Retinal pigment epithelial cell (primary cell): ENCODE measurements around the gene FOXD4L6.
"Not testable (repeated sequence)": the region's sequence is repeated elsewhere in the genome, so short reads cannot be mapped to it uniquely, and the experiment has no call there.

Source experiments
- DNase-seq: peaks from one replicate; pipeline ENCODE4 v3.0.0-alpha.2; 2010; ENCODE audit warnings: low read depth
- H3K4me3 ChIP-seq: 2 replicates; pipeline ENCODE4 v1.5.1; 2011; ENCODE audit warnings: mild to moderate bottlenecking, low read length, control low read depth, moderate library complexity
- CTCF ChIP-seq: conservative IDR thresholded peaks from 2 replicates; pipeline ENCODE4 v1.5.1; 2011; ENCODE audit warnings: low read depth, low read length, control low read depth, inconsistent platforms

Gene FOXD4L6

GRCh38 chr9:41105557-41106253 is 22.8 kb downstream of the FOXD4L6 start:
- not testable (repeated sequence) for DNase-seq, H3K4me3 ChIP-seq

- H3K4me3 ChIP-seq, DNase-seq: not testable (repeated sequence)
Measured at GRCh38 chr9:41104542-41104941, 23.9 kb downstream of the FOXD4L6 start.

GRCh38 chr9:41100508-41100907 is 28.0 kb downstream of the FOXD4L6 start:
- DNase-seq, H3K4me3 ChIP-seq: not testable (repeated sequence)

- not testable (repeated sequence) for H3K4me3 ChIP-seq, DNase-seq
Measured at GRCh38 chr9:41098759-41099158, 29.7 kb downstream of the FOXD4L6 start.

- DNase-seq, H3K4me3 ChIP-seq: not testable (repeated sequence)
Measured at GRCh38 chr9:41095060-41095459, 33.4 kb downstream of the FOXD4L6 start.

GRCh38 chr9:41094010-41094773 is 34.3 kb downstream of the FOXD4L6 start:
- not testable (repeated sequence) for H3K4me3 ChIP-seq
- DNase-seq = peak; percentile 4

- H3K4me3 ChIP-seq = not testable (repeated sequence)
Measured at GRCh38 chr9:41090922-41091321, 37.6 kb downstream of the FOXD4L6 start.

GRCh38 chr9:41090386-41090785 is 38.1 kb downstream of the FOXD4L6 start:
- DNase-seq, H3K4me3 ChIP-seq: not testable (repeated sequence)

More at GRCh38 chr9:41090922-41091321, 37.6 kb downstream of the FOXD4L6 start:
- DNase-seq = not testable (repeated sequence)

- peak; percentile 22 for TF ChIP-seq CTCF
- not testable (repeated sequence) for H3K4me3 ChIP-seq, DNase-seq
Measured at GRCh38 chr9:41088450-41089059, 39.9 kb downstream of the FOXD4L6 start.

GRCh38 chr9:41087929-41088328 is 40.6 kb downstream of the FOXD4L6 start:
- H3K4me3 ChIP-seq, DNase-seq: not testable (repeated sequence)

- H3K4me3 ChIP-seq, DNase-seq: not testable (repeated sequence)
Measured at GRCh38 chr9:41087157-41087780, 41.2 kb downstream of the FOXD4L6 start.

- not testable (repeated sequence) for H3K4me3 ChIP-seq, DNase-seq
Measured at GRCh38 chr9:41086685-41087084, 41.8 kb downstream of the FOXD4L6 start.

- DNase-seq, H3K4me3 ChIP-seq: not testable (repeated sequence)
Measured at GRCh38 chr9:41086215-41086614, 42.3 kb downstream of the FOXD4L6 start.

- H3K4me3 ChIP-seq = not testable (repeated sequence)
Measured at GRCh38 chr9:41082358-41082757, 46.1 kb downstream of the FOXD4L6 start.

GRCh38 chr9:41079464-41079863 is 49.0 kb downstream of the FOXD4L6 start:
- DNase-seq, H3K4me3 ChIP-seq: not testable (repeated sequence)

More at GRCh38 chr9:41082358-41082757, 46.1 kb downstream of the FOXD4L6 start:
- not testable (repeated sequence) for DNase-seq

- not testable (repeated sequence) for H3K4me3 ChIP-seq, DNase-seq
Measured at GRCh38 chr9:41077586-41077985, 50.9 kb downstream of the FOXD4L6 start.
